ENCODE measurements around the gene PEX11G. TPM values are rescaled to one million over a fixed set of nuclear protein-coding genes. Genes with fewer than 3 reads are reported as not detected.

PEX11G gene
- total and polyA plus RNA-seq, 2 of the 8 experiments (the other 6 are each of a cell fraction or from before 2014, with no cell fraction given) = 2.1 to 4.3 TPM

DNA sequence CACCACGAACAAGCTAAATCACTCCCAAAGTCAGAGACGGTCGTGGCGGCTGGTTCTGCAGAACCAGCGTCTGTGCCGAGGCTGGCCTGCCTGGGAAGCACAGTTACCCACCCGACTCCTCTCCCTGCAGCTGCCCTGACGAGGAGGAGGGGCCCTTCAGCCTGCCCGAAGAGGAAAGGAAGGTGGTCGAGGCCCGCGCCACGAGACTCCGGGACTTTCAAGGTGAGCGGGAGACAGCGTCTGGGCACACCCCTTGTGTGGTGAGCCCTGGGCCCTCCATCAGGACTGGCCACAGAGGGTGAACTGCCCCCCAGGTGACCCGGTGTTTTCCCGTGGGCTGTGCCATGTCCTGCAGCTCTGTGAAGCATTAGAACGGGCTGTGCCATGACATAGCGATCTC lies 29.1 kb downstream of the PEX11G start:
- Histone ChIP-seq H2AFZ (ENCODE audit: low read length) (no peak overlapping the region), H2BK5ac (ENCODE audit: low read depth, low read length) (no peak overlapping the region), H3K9me3 (ENCODE audit: insufficient read depth in 2 of 2, low read depth in 1 of 2, low read length in 1 of 2) (peaks cover 4% of the 10 kb centered on the region in 2 experiments; a peak in 2 of 4 replicates), H2BK120ac (replicated peaks; ENCODE audit: low read depth, low read length) (no peak overlapping the region), H3K14ac (ENCODE audit: insufficient read length) (no peak overlapping the region), H3K27me3 (replicated peaks in 1 of 4; ENCODE audit: control insufficient read depth in 3 of 4, extremely low read depth in 1 of 4, insufficient read depth in 3 of 4, low read length in 3 of 4) (no peaks in the 10 kb centered on the region; a peak in 1 of 7 replicates), H4K5ac (ENCODE audit: insufficient read length, low read depth, low read length) (no peak overlapping the region), H3K18ac (ENCODE audit: extremely low read depth, low read length) (no peak overlapping the region), H3K23ac (ENCODE audit: insufficient read length) (no peak overlapping the region), H2BK20ac (ENCODE audit: low read length) (no peak overlapping the region), H4K91ac (replicated peaks; ENCODE audit: insufficient read length, low read length) (no peak overlapping the region), H3K4me3 (ENCODE audit: extremely low read depth in 1 of 4, insufficient read depth in 2 of 4, low read depth in 3 of 4, low read length in 4 of 4) (no peak overlapping the region), H4K20me1 (replicated peaks in 1 of 2; ENCODE audit: control insufficient read depth in 1 of 2, insufficient read depth in 2 of 2, low read length in 2 of 2) (no peaks in the 10 kb centered on the region), H3K36me3 (ENCODE audit: control insufficient read depth in 2 of 4, insufficient read depth in 4 of 4, low read length in 3 of 4) (peaks cover 3 to 22% (median 12%) of the 10 kb centered on the region in 4 experiments; a peak in 6 of 8 replicates), H3K4ac (replicated peaks; ENCODE audit: insufficient read length, low read depth, low read length) (no peak overlapping the region), H2AK5ac (ENCODE audit: low read depth, low read length) (no peak overlapping the region), H4K8ac (ENCODE audit: extremely low read depth, insufficient read depth, low read length) (no peak overlapping the region), H3K23me2 (ENCODE audit: low read depth, low read length) (0 out of 2 replicates have a peak, but pooled peaks cover 2% of the 10 kb centered on the region), H3K79me1 (ENCODE audit: low read depth, low read length) (no peaks in the 10 kb centered on the region), H3K4me2 (ENCODE audit: insufficient read depth in 1 of 2, low read depth in 2 of 2, low read length in 2 of 2) (no peak overlapping the region), H2BK15ac (ENCODE audit: low read length) (no peak overlapping the region), H3K56ac (replicated peaks; ENCODE audit: insufficient read length, low read depth, low read length) (no peak overlapping the region), H3K9ac (replicated peaks in 1 of 4; ENCODE audit: extremely low read depth in 1 of 4, low read depth in 3 of 4, low read length in 3 of 4) (no peak overlapping the region), H3K79me2 (ENCODE audit: control insufficient read depth in 1 of 2, insufficient read depth in 2 of 2, low read length in 2 of 2) (no peaks in the 10 kb centered on the region), H2BK12ac (ENCODE audit: low read depth, low read length) (no peak overlapping the region), H3K4me1 (replicated peaks in 1 of 4; ENCODE audit: control insufficient read depth in 3 of 4, insufficient read depth in 4 of 4, low read length in 3 of 4) (no peaks in the 10 kb centered on the region), H3K27ac (ENCODE audit: low read depth, low read length) (no peak overlapping the region)
- TF ChIP-seq SIRT6 (IDR thresholded peaks at IDR 0.05; ENCODE audit: low read length) (no peak), RBBP5 (IDR thresholded peaks at IDR 0.05; ENCODE audit: borderline replicate concordance, low read depth, low read length) (no peak), CHD1 (IDR thresholded peaks at IDR 0.05; ENCODE audit: low read depth, low read length) (no peak), GABPA (IDR thresholded peaks at IDR 0.05; ENCODE audit: borderline replicate concordance, insufficient read depth, low read length) (no peak), TCF12 (IDR thresholded peaks at IDR 0.05; ENCODE audit: low read depth, low read length) (no peak), HDAC6 (IDR thresholded peaks at IDR 0.05; ENCODE audit: low read depth, low read length) (no peak), CBX8 (IDR thresholded peaks at IDR 0.05; ENCODE audit: borderline replicate concordance, low read depth, low read length) (no peak)
- 85% methylated on average over 20 of the region's 20 CpGs; no CpG with 5 or more reads in 1 of the 2 experiments for WGBS, 2 experiments (ENCODE audit: extremely low coverage in 1 of 2, insufficient coverage in 1 of 2, insufficient read length in 1 of 2, insufficient replicate concordance in 2 of 2, low coverage in 1 of 2, low lambda C conversion rate in 2 of 2, missing lambda C conversion rate in 1 of 2)
- POLR2A ChIA-PET (ENCODE audit: partially characterized antibody) = no interaction called here
- CTCF ChIA-PET (ENCODE audit: partially characterized antibody) = interaction anchor here (0.8 to 2.0 kb wide), 6 partner anchors 8 to 106 kb away, joined by 3 to 7 read pairs (median 4); a partner anchor contains a TSS
- FAIRE-seq = no peak
- DNase-seq (ENCODE audit: low read depth in 1 of 2, low spot score in 2 of 2) = no peak
